HG03064 (cell line): Measurements from ENCODE around the gene LRRFIP2.
"Not testable (repeated sequence)": the region's sequence is repeated elsewhere in the genome, so short reads cannot be mapped to it uniquely, and the experiment has no call there.

ENCODE experiments used
- ATAC-seq: cut with Tn5 transposase; IDR thresholded peaks from one replicate; pipeline ENCODE4 v1.9.1; 2021; ENCODE audit warnings: low read depth; ENCODE audit not compliant: unreplicated experiment

The LRRFIP2 gene

DNA sequence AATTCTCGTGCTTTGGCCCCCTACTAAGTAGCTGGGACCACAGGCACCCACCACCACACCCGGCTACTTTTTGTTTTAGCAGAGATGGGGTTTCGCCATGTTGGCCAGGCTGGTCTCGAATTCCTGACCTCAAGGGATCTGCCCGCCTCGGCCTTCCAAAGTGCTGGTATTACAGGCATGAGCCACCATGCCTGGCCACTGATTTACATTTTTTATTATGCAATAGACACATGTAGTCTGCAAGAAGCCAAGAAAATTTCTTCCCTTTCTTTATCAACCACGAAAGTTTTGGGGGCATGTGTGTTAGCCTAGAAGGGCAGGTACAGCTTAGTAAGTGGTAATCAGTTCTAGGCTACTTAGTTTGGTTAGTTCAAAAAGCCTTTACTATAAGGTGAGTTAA lies 51.1 kb downstream of the LRRFIP2 start:
- no peak for ATAC-seq

DNA sequence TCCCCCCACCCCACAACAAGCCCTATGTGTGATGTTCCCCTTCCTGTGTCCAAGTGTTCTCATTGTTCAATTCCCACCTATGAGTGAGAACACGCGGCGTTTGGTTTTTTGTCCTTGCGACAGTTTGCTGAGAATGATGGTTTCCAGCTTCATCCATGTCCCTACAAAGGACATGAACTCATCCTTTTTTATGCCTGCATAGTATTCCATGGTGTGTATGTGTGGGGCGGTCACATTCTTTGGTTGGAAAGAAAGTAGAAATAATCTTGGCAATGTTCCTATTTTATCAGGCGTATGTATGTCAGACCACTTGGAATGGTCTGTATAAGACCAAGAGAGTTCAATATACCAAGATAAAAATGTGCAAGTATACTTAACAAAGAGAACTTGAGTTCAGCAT lies 52.3 kb downstream of the LRRFIP2 start:
- not testable (repeated sequence) for ATAC-seq

DNA sequence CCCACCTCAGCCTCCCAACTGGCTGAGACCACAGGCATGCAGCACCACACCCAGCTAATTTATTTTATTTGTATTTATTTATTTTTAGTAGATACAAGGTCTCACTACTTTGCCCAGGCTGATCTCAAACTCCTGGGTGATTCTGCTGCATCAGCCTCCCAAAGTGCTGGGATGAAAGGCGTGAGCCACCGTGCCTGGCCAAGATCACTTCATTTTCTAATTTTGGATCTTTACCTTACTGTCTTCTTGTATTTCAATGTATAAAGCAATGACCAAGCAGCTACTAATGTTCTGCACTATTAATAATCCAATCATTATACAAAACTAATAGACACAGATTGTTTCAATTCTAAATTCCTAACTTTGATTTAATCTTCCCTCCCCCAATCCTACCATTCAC lies 56.2 kb downstream of the LRRFIP2 start:
- ATAC-seq = no peak

DNA sequence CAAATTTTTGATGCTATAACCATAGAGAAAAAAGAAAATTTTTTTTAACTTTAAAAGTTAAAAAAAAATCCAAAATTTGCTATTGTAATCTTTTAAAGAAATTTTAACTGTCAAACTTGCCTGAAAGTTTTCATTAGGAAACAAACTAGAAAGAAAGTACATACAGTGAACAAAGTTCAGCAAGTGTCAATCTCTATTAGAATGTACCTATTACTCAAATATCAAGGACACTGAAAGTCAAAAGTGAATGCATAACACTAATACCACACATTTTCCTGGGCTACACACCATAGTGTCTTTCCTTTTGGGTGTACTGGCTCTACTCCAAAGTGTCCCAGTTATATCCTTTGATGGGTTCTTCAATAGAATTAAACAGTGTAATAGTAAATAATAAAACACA lies 56.8 kb downstream of the LRRFIP2 start:
- ATAC-seq = no peak

DNA sequence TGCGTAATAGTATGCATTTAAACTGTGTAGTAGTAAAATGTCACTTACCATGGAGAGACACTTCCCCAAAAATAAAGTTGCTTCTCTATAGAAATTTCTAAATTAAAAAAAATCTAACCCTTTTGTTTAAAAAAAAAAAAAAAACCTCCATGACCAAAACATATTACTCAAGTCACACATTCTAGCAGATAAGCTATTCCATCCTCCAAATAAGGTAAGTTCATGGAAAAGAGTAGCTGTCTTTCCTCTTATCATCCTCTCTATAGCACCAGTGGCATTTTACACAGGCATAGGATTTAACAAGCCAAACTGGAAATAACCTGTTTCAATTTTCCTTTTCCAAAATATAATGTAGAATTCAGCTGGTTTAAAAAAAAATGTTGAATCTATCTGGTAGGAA lies 57.4 kb downstream of the LRRFIP2 start:
- no peak for ATAC-seq

DNA sequence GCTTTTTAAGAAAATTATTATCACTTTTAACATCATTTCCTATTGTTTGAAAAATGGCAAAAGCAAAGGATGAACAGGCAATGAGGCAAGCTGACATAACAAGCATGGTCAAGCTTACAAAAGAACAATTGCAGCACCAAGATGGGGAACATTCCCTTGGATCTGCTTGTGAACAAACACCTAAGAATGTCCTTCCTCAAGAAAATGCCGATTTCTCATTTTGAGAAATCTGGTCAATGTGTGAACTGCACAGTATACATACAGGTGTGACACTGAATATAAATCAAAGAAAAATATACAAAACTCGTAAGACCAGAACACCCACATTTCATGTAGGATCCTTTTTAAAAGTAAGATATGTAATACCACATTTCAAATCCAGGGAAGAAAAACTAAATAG lies 58.9 kb downstream of the LRRFIP2 start:
- ATAC-seq = no peak

DNA sequence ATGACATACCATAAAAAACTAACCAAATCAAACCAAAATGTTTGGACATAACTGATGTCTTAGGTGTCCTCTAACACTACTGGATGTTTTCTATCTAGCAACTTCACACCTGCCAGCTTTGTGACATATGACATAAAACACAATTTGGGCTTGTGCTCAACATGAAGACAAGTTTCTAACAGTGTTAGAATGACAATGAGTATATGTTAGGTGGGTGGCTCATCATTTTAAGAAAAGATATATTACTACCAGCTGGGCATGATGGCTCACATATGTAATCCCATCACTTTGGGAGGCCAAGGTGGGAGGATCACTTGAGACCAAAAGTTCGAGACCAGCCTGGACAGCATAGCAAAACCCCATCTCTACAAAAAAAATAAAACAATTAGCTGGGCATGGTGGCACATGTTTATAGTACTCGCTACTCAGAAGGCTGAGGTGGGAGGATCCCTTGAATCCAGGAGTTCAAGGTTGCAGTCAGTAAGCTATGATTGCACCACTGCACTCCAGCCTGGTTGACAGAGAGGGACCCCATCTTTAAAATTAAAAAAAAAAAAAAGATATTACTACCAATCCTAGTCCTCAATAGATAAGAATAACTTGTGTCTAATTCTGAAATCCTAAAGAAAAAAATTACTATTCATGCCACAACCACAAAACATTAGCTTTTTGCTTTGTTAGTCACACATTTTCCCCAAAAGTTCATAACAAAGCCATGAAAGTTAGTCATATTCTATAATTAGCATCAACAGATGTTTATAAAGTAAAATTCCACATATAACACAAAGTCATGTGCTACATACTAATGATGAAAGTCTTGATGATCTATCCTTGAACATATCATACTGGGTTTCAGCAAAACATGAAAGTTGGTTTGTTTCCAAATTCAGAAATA lies 59.9 kb downstream of the LRRFIP2 start:
- ATAC-seq = no peak

DNA sequence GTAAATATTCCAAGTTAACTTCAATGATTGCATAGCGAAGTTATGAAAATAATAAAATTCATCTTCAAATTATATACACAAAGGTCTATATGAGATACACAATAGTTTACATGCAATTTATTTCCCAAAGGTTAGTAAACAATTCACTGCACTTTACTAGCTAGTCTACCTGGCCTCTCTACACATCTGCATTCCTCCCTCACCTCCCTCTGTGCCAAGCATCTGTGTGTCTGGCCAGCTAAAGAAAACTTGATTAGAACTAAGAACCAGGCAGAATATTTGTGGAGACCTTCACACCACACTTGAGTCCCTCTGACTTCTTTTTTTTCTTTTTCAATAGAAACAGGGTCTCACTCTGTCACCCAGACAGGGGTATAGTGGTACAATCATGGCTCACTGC lies 61.4 kb downstream of the LRRFIP2 start:
- no peak for ATAC-seq

DNA sequence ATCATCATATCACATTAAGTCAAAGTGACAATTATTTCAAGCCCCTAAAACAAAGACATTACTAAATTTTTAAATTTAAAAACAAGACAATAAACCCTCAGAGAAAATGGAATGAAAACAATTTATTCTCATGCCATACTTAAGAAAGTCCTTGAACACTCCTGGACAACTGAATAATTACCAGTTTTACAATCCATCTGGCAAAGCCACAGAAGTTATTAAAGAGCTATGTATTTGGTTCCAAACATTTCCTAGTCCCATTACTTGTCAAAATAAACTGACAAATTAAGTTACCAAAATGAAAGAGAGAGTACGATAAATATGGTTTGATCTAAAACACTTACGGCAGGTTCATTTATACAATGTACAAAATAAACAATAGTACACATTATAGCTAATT lies 63.2 kb downstream of the LRRFIP2 start:
- ATAC-seq = no peak

DNA sequence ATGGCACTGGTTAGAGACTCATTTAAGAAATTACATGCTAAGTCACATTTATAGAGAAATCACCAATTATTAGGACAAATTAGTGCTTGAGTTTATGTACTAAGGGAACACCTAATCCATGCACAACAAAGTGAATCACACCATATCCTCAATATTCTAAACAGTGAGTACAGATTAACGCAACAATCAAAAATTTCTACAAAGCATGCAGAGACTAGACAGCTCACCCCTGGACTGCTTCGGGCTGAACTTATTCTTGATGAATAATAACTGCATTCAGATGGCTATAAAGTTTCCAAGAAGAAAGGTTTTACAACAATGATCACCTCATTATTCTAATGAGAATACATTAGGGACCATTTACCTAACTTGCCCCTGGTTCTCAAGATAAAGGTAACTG lies 66.5 kb downstream of the LRRFIP2 start:
- ATAC-seq = no peak

DNA sequence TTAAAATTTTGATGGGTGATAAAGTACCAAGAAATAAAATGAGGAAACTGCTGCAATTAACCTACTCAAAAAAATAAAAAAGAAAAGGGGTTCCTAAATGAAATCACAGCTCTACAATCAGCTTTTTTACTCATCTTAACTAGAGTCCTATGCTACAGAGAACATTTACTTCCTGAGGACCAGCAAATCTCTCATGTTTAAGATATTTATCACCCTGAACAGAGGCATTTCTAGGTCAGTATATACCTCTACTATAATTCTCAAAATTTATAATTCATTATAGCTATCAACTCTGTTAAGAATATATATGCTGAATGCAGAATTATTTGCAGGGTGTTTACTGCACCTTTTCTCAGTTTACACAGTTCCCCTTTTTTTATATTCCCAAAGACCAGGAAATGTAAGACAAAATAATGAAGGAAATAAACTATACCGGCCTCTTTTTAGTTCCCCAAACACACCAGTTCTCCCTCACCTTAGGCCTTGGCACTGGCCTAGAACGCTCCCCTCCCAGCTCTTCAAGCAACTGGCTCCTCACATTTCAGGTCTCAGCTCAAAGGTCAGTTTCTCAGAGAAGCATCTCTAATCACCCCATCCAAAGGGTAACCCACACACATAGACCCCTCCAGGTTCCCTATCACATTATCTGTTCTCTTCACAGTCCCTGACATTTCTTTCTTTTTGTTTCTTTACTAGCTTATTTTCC lies 71.1 kb downstream of the LRRFIP2 start:
- ATAC-seq = no peak

DNA sequence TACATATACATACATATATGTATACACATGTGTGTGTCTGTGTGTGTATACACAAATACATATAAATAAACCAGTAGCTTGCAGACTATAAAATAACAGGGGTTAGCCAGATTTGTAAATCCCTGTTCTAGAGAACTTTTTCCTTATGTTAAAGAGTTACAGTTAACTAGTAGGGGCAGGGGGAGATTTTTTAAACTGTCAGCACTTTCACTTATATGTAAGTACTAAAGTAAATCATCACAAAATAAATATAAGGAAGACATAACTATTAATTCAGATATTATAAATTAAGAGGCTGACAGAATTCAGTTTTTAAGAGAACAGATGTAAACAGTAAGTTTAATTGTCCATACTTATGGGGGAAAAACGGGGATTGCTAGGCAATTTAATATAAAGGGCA lies 74.0 kb downstream of the LRRFIP2 start:
- no peak for ATAC-seq

DNA sequence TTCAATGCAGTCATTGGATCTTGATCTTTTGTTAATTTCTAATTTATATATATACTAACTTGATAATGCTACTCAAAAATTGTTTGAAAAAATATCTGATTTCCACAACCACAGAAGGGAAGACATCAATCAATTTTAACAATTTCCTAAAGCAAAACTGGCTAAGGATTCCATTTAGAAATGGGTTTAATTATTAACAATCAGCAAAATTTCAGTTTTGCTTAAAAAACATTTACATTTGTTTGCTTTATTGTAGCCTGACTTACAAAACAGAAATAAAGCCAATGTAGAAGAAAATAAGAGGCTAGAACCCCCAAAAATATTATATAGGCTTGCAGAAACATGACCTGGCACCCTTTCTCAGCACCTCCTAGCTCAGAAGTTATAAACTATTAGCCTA lies 74.9 kb downstream of the LRRFIP2 start:
- no peak for ATAC-seq

DNA sequence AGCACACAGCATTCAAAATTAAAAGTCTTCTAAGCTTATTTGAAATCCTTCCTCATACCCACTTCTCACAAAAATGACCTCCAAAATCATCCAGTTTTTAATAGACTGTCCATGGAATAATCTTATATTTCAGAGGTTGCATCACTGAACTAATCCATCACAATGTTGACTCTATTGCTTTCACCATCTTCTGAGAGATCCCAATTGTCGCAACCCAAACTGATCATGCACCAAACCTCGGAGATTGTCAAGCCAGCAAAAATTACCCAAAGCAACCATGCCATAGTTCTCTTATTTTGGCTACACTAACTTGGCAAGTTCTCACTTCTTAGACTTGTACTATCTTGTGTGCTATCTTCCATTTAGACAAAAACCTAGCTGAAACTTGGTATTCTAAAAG lies 75.5 kb downstream of the LRRFIP2 start:
- ATAC-seq = no peak

DNA sequence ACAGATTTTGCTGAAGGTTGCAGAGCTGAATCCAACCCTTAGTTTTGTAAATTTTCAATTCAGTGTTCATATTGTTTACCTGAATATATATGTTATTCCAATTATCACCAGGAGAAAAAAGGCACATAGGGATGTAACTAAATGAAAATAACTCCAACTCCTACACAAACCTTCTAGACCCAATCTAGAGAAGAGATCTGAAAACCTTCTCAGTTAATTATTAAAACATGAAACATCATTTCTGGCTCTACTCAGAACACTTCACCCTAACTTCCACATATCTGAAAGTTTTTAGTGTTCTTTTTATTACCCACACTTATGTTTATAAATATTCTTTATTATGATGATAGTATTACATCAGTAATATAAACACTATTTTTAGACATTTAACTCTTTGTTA lies 76.6 kb downstream of the LRRFIP2 start:
- no peak for ATAC-seq

DNA sequence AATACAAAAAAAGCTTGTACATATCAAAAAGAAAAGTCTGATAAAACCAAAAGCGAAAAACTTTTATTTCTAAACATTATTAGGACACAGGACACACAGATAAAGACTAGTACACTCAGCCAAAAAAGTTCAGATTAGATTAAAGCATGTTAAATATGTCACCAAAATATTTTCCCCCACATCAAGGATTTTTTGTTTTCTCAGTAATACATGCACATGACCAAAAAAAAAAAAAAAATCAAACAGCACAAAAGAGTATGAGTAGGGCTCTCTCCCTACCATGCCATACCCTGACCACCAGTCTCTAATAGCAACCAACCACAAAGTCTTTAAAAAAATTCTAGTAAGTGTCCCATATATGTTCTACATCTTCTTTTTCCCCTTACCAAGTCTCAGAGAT lies 77.4 kb downstream of the LRRFIP2 start:
- no peak for ATAC-seq

DNA sequence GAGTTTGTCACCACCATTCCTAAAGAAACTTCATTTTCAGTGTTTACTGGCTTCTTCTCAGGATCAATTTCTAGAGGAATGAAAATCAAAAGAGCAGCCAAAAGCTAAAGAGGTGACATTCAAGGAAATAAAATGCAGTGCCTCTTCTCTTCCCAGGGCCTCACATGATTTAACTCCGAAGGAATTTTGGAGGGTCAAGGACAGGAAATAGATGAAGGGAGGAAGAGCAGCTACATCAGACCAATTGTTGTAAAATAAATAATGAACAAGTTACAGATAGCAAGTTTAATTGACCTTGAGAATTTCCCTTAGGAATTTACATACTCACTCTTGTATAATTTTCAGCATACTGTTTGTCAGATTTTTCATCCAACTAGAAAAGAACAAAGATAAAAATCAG lies 78.1 kb downstream of the LRRFIP2 start:
- no peak for ATAC-seq

DNA sequence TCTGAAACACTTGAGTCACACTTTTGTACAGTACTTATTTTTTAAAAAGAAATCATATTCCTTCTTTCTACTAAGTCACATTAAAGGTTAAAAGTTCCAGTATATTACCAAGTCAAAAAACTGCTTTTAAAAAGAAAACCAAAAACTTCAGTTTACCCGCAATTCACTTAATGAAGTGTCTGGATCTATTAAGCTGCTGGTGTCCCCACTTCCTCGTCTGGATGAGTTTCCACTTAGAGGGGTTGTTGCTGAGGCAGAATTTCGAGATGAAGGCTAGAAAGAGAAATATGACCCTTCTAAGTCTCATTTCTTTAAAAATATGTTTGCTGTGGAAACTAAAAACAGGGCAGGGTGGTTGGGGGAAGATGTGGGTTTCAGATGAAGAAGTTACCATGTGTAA lies 79.7 kb downstream of the LRRFIP2 start:
- ATAC-seq = no peak

DNA sequence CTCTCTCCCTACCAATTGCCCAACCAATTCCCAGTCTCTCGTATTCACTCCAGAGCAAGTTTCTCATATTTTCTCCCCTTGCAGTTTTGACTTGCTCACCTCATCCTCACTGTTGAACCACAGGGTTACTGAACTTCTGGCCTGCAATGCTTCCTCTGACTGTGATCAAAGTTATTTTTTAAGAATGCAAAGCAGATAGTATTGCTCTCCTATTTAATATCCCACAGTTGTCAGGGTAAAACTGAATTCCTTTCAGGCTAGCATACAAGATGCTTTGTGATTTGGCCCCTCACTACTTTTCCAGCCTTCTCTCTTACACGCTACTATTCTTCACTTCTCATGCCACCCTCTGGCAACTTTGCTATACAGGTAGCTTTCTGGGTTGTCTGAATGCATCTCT lies 80.9 kb downstream of the LRRFIP2 start:
- ATAC-seq = no peak

DNA sequence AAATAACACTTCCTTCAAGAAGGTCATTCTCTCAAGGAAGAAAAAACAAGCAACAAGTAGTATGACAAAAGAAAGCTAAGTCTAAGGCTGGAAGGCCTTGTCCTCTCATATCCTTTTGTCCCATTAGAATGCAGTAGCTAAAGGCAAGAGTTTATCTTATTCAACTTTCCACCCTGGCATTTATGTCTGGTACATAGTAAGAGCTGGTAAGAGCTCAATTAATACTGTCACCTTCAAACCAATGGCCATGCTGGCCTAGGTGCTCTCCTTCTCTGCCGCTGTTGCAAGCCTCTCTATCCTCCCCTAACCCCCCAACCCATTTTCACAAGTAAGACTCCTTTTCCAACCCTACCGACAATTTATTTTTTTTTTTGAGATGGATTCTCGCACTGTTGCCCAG lies 81.9 kb downstream of the LRRFIP2 start:
- no peak for ATAC-seq

DNA sequence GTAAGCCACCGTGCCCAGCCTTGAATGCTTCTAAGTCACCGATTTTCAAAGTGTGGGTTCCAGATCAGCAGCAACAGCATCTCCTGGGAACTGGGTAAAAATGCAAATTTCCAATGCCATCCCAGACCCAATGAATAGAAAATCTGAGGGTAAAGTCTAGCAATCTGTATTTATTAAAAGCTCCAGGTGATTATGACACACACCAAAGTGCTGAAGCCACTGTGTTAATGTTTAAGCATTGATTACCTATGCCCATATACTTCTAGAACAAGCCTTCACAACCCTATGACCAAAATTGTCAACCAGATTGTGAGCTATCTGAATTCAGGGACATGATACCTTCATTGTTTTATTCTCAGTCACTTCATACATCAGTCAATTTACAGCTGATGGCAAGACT lies 86.5 kb downstream of the LRRFIP2 start:
- ATAC-seq = no peak

DNA sequence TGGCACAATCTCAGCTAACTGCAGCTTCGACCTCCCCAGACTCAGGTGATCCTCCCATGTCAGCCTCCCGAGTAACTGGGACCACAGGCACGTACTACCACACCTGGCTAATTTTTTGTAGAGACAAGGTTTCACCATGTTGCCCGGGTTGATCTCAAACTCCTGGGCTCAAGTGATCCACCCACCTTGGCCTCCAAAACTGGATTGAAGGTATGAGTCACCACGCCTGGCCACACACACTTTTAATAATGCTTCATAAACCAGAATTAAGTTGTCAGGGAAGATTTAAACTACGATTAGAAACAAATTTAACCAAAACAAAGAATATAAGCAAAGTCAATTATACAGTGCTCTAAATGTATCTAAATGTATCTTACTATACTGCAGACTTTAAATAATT lies 87.5 kb downstream of the LRRFIP2 start:
- no peak for ATAC-seq
